ENCODE results near the gene UBE2C.

DNA sequence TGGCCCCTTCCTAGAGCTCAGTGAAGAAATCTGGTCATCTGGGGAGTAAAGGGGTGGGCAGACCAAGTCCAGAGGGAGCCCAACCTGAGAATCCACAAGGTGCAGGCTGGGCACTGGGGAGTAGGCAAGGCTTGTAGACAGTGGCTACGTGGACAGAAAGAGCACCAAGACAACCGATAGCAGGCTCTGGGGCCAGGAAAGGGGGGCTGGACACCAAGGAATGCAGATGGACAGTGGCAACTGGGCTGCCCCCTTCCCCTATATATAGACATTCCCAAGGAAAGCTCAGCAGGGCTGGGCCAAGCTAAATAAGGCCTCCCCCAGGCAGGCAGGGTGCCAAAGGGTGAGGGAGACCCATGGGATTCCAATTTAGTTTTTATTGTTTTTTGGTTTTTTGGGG is 16.1 kb downstream of the UBE2C start:
- TF ChIP-seq, protein P1, sequence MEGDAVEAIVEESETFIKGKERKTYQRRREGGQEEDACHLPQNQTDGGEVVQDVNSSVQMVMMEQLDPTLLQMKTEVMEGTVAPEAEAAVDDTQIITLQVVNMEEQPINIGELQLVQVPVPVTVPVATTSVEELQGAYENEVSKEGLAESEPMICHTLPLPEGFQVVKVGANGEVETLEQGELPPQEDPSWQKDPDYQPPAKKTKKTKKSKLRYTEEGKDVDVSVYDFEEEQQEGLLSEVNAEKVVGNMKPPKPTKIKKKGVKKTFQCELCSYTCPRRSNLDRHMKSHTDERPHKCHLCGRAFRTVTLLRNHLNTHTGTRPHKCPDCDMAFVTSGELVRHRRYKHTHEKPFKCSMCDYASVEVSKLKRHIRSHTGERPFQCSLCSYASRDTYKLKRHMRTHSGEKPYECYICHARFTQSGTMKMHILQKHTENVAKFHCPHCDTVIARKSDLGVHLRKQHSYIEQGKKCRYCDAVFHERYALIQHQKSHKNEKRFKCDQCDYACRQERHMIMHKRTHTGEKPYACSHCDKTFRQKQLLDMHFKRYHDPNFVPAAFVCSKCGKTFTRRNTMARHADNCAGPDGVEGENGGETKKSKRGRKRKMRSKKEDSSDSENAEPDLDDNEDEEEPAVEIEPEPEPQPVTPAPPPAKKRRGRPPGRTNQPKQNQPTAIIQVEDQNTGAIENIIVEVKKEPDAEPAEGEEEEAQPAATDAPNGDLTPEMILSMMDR (IDR thresholded peaks at IDR 0.05; ENCODE audit: low read depth, low read length) = no peak
- TF ChIP-seq EZH2phosphoT487 (IDR thresholded peaks at IDR 0.05; ENCODE audit: low read depth) = no peak
